Right lobe of liver (tissue), 4 donors: ENCODE measurements around the gene PHB1.

Source experiments
- POLR2A ChIP-seq: fragments of 450-650 bp; IDR thresholded peaks from one replicate; pipeline ENCODE4 v1.6.1; 2017; ENCODE audit warnings: antibody characterized with exemption, mild to moderate bottlenecking
- TF ChIP-seq, protein P1 (sequence below), 4 donors: fragments of 200-600 bp in 3 of 4; fragments of 450-650 bp in 1 of 4; IDR thresholded peaks; one replicate each; pipeline versions ENCODE4 v1.5.1 to v1.8.0; 2016 to 2022; ENCODE audit warnings: antibody characterized with exemption in 4 of 4, mild to moderate bottlenecking in 2 of 4
- donor health status: DM: no; HTN: no; CAD: no.
- donor health status: DM: no; HTN: no; CAD: no.
- donor health status: DM: no; HTN: yes; CAD: no.

DNA sequence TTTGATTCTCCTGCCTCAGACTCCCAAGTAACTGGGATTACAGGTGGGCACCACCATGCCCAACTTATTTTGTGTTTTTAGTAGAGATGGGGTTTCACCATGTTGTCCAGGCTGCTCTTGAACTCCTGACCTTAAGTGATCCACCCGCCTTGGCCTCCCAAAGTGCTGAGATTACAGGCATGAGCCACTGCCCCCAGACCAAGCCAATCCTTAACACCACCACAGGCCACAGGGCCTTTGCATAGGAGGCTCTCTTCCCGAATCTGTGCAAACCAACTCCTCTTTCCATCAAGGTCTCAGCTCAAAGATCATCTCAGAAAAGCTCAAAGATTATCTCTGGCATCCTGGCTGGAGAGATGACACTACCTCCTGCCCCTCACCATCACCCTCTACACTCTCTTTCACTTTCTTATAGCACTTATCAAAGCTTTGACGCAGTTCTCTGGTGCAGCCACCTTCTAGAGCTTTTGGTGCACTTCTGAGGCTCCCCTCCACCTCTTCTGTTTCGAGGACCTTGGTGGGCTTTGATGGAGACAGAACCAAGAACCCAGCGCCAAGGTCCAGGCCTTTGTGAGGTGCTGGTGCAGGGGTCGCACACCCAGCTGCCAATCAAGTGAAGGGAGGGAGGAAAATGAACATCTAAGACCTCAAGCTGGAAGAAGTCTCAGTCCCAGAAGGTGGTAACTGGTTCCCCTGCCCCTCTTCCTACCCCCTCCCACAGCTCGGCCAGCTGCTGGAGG, 23.2 kb upstream of the PHB1 start:
- TF ChIP-seq, protein P1, sequence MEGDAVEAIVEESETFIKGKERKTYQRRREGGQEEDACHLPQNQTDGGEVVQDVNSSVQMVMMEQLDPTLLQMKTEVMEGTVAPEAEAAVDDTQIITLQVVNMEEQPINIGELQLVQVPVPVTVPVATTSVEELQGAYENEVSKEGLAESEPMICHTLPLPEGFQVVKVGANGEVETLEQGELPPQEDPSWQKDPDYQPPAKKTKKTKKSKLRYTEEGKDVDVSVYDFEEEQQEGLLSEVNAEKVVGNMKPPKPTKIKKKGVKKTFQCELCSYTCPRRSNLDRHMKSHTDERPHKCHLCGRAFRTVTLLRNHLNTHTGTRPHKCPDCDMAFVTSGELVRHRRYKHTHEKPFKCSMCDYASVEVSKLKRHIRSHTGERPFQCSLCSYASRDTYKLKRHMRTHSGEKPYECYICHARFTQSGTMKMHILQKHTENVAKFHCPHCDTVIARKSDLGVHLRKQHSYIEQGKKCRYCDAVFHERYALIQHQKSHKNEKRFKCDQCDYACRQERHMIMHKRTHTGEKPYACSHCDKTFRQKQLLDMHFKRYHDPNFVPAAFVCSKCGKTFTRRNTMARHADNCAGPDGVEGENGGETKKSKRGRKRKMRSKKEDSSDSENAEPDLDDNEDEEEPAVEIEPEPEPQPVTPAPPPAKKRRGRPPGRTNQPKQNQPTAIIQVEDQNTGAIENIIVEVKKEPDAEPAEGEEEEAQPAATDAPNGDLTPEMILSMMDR (IDR thresholded peaks at IDR 0.05): no peak
- TF ChIP-seq POLR2A: no peak
